ENCODE data around the gene KLK6. TPM values are rescaled to one million over a fixed set of nuclear protein-coding genes. Genes with fewer than 3 reads are reported as not detected.

The KLK6 gene
- total and polyA plus RNA-seq, 2 donors (not counting 3 experiments of a cell fraction or from before 2014, with no cell fraction given): 0.12 TPM; not detected in 1

DNA sequence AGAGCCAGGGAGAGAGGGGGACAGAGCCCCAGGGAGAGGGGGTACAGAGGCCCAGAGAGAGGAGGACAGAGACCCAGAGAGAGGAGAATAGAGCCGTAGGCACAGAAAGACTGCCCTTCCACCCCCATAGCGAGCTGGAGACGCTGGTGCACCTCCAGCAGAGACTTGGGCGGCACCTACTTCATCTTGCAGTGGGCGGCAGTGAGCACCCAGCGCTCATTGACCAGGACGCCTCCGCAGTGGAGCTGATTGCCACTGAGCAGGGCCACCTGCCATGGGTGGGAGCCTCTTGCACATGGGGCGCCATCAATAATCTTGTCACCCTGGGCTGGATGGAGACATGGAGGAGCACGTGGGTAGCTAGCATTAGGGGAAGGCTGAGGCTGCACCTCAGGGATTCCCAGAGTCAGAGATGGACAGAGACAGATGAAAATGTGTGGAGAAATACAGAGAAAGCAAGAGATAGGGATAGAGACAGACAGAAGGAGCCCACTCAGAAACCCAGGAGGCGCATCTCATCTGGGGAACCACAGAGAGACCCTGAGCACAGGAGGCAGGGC, 12.3 kb upstream of the KLK6 start:
- Histone ChIP-seq H3K4me2 (ENCODE audit: insufficient read depth, low read length) (no peak overlapping the region), H3K9ac (replicated peaks; ENCODE audit: extremely low read depth, insufficient read depth, low read length) (no peak overlapping the region), H3K4me3 (replicated peaks in 1 of 3; ENCODE audit: insufficient read depth in 1 of 3, low read depth in 1 of 3, low read length in 3 of 3) (no peak overlapping the region), H3K36me3 (ENCODE audit: control insufficient read depth in 2 of 2, extremely low read depth in 1 of 2, insufficient read depth in 2 of 2, low read length in 2 of 2) (no peaks in the 10 kb centered on the region), H3K4me1 (ENCODE audit: control insufficient read depth, extremely low read depth, insufficient read depth, low read length) (no peaks in the 10 kb centered on the region), H3K9me1 (replicated peaks; ENCODE audit: control insufficient read depth, extremely low read depth, insufficient read depth, low read length) (no peaks in the 10 kb centered on the region), H3K27ac (ENCODE audit: insufficient read depth, low read depth, low read length) (no peak overlapping the region), H3K9me3 (replicated peaks; ENCODE audit: control insufficient read depth, insufficient read depth, low read length) (no peaks in the 10 kb centered on the region), H3K79me2 (ENCODE audit: control insufficient read depth, insufficient read depth, low read length) (no peaks in the 10 kb centered on the region), H4K20me1 (replicated peaks; ENCODE audit: control insufficient read depth, extremely low read depth, insufficient read depth, low read length) (no peaks in the 10 kb centered on the region), H3K27me3 (ENCODE audit: control insufficient read depth in 2 of 2, insufficient read depth in 2 of 2, low read length in 2 of 2) (no peaks in the 10 kb centered on the region), H2AFZ (ENCODE audit: low read depth, low read length) (no peak overlapping the region)
- FAIRE-seq (no peak), DNase-seq (ENCODE audit: low read depth, low spot score) (no peak)
- POLR2A ChIA-PET: no interaction called here
- dilution Hi-C loops (cut with MboI; ENCODE audit: extremely low pct_ligation_motif_present, low sequenced_read_pairs) (no loop called here), intact Hi-C loops (cut with micrococcal nuclease) (no loop called here)
- CTCF ChIA-PET: no interaction called here
- BruUV-seq (replicated peaks): no TSS peak
- no peak for TF ChIP-seq POLR2A (IDR thresholded peaks at IDR 0.05; ENCODE audit: low read depth, low read length)
- no peak for TF ChIP-seq POLR2AphosphoS5 (IDR thresholded peaks at IDR 0.05; ENCODE audit: insufficient read depth, low read depth, low read length)
- TF ChIP-seq CTCF (IDR thresholded peaks at IDR 0.05; ENCODE audit: extremely low read depth in 1 of 2, insufficient read depth in 1 of 2, low read depth in 1 of 2, low read length in 2 of 2): no peak
- TF ChIP-seq, protein P1, sequence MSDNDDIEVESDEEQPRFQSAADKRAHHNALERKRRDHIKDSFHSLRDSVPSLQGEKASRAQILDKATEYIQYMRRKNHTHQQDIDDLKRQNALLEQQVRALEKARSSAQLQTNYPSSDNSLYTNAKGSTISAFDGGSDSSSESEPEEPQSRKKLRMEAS (IDR thresholded peaks at IDR 0.05; ENCODE audit: insufficient read depth, insufficient read length): no peak
- no peak for TF ChIP-seq FOS (IDR thresholded peaks at IDR 0.05; ENCODE audit: borderline replicate concordance, insufficient read depth, low read length)
- no peak for TF ChIP-seq MYC (IDR thresholded peaks at IDR 0.05; ENCODE audit: low read depth, low read length)
- TF ChIP-seq EZH2 (IDR thresholded peaks at IDR 0.05; ENCODE audit: borderline replicate concordance, low read depth, low read length, severe bottlenecking): no peak
- no peak for TF ChIP-seq JUN (IDR thresholded peaks at IDR 0.05; ENCODE audit: borderline replicate concordance, insufficient read depth, insufficient read length, low read depth)
- no peak for TF ChIP-seq GATA2 (IDR thresholded peaks at IDR 0.05; ENCODE audit: insufficient read depth, insufficient read length, low read depth, low read length)

Measured in endothelial cell of umbilical vein (primary cell).